Eye (tissue), 1 donor: ENCODE results near the gene IKBIP.
"Not testable (repeated sequence)": the region's sequence is repeated elsewhere in the genome, so short reads cannot be mapped to it uniquely, and the experiment has no call there.

ENCODE experiments used
- DNase-seq: peaks from one replicate; pipeline ENCODE4 v3.0.0-alpha.2; 2015

IKBIP gene

GRCh38 chr12:98635657-98636323 is 8.8 kb downstream of the IKBIP start:
- peak; percentile 18 for DNase-seq

DNA sequence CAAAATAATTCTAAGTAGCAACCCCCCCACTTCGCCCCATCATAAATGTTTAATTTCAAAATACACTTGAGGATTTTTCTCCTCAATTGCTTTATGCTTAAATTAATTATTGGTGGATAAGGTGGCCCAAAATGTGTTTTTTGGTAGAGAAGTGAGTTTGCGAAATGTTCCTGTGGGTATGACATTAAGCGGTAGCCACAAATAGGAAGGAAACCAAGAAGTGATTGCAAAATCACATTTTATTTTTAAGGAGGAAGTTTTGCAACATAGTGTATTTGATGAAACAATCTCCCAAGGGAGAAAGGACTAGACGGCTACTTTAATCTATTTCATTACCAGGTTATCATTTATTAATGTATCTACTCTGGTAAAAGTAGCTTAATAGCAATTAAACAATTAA is 25.6 kb downstream of the IKBIP start:
- DNase-seq, result no peak

- no peak for DNase-seq
Observed at GRCh38 chr12:98612696-98613334, 31.8 kb downstream of the IKBIP start.

- DNase-seq, result no peak
Observed at GRCh38 chr12:98610596-98610995, 34.0 kb downstream of the IKBIP start.

DNA sequence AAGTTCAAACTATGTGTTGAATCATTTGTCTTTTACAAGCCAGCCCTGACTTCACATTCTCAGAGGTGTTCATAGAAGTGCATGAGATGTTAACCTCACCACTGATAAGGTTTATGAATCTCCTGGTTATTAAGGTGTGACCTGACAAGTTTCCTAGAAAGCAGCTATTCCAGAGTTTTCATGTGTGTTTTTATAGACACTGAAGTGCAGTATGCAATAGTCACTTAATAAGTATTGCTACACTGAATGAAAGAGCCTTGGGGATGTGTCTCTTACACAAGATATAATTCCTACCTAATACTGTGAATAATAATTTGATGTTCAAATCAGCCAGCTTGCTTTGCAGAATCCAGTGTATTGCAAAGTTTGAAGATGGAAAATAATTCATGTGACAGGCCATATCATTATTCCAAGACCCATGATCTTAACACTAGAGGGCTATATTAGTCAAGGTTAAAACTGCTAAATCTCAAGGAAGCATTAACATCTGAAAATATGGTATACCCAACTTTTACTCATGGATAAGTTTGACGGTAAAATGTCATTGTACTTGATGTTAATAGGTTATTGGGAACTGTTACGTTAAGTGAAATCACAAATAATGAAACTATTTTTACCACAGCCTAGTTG is 38.1 kb downstream of the IKBIP start:
- no peak for DNase-seq

DNA sequence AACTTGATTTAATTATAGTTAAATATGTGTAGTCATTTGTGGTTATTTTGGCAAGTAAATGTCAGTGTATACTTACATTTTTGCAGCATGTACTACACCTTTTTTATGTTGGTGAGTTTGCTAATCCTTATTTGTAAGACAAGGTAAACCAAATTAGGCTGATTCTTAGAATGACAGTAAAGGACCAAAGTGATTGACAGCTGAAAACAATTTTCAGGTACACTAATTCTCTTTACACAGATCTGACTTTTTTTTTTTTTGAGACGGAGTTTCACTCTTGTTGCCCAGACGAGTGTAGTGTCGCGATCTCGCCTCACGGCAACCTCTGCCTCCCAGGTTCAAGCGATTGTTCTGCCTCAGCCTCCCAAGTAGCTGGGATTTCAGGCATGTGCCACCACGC is 42.7 kb downstream of the IKBIP start:
- no peak for DNase-seq

DNA sequence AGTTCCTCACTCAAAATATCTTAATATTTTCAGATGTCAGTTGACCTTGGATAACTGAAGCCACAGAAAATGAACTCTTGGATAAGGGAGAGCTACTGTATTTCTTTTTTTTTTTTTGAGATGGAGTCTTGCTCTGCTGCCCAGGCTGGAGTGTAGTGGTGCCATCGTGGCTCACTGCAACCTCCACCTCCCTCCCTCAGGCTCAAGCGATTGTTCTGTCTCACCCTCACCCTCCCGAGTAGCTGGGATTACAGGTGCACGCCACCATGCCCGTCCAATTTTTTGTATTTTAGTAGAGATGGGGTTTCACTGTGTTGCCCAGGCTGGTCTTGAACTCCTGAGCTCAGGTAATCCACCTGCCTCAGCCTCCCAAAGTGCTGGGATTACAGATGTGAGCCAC is 47.3 kb downstream of the IKBIP start:
- not testable (repeated sequence) for DNase-seq

DNA sequence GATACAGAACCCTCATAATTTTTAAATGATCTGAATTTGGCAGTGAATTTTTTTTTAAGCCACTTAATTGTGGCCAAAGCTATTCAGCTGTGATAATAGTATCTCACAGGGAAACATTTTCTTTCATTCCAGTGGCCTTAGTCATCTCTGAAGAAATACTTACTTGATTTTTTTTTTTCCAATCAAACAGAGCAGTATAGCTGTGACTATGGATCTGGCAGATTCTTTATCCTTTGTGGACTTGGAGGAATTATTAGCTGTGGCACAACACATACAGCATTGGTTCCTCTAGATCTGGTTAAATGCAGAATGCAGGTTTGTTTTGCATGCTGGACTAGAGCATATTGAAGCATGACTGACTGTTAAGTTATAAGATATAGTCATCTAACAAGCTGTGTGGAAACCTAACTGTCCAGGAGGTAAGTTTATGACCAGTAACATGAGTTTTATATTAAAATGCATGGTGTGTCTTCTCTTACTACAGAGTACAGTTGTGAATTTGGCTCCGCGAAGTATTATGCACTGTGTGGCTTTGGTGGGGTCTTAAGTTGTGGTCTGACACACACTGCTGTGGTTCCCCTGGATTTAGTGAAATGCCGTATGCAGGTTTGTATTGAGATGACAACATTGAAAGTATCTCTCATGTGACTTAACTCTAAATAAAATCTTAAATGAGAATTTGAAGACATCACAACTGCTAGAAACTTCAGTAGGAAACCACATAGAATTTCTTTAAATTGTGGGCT is 49.2 kb downstream of the IKBIP start:
- DNase-seq, result peak; percentile 36

DNA sequence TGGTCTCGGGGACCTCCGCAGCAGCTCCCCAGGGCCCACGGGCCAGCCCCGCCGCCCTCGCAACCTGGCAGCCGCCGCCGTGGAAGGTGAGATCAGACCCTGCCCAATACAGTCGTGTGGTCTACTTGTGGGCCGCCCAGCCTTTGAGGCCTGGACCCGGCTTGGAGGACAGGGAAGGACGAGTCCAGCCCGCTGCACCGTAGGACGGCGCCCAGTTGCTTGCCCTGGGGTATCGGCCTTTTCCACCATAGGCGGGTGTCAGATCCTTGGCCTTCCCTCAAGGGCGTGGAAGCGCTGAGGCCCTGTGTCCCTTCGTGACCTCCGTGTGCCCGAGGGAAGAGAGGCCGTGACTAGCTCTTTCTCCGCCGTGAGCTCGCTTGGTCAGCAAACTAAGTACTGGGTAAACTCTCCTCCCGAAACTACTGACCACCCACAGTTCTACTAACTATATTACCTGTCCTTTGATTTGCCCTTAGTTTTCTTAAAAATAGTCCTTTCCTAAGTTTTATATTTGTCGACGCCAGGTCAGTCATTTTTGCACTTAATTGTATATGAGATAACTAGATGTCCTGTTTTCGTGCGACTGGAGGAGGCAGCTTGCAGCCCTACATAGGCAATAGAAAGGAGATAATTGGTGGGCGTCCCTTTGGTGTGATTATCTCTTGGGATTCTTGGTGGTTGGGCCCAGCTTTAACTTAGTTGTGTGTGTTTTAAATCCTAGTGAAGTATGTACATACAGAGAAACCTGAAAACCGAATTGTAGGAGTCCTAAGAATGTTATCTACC is 50.3 kb downstream of the IKBIP start:
- DNase-seq, result peak; percentile 66

- DNase-seq, result peak; percentile 99
Observed at GRCh38 chr12:98593351-98594049, 51.1 kb downstream of the IKBIP start, which contains the start of gene SLC25A3. Gene SLC25A3, plus strand, starts transcription at chr12:98593686. Its CDS starts 293 bp downstream, at chr12:98593979.

DNA sequence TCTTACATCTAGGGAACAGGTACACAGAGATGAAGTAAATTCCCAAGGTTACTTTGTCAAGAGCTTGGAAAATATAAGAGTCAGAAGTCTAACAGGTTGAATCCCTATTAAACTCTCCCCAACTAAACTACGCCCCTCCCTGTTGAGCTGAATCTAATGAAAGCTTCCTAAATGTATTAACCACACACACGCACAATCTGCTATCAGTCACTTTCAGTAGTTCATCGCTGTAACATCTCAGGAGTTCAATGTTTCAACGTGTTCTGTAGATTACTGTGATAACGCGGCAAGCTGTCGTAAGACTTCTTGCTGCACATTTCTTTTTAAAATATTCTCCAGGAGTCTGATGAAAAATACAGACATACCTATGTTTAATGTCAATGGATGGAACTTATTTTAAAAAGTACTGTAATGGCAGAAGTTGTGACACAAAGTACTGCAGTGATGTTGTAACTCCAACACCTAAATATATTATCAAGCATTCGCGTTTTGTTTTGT is 51.7 kb downstream of the IKBIP start:
- no peak for DNase-seq

- no peak for DNase-seq
Observed at GRCh38 chr12:98591209-98591608, 53.4 kb downstream of the IKBIP start.

GRCh38 chr12:98587084-98587483 is 57.5 kb downstream of the IKBIP start:
- DNase-seq, result no peak

- DNase-seq, result no peak
Observed at GRCh38 chr12:98582093-98582492, 62.5 kb downstream of the IKBIP start.

DNA sequence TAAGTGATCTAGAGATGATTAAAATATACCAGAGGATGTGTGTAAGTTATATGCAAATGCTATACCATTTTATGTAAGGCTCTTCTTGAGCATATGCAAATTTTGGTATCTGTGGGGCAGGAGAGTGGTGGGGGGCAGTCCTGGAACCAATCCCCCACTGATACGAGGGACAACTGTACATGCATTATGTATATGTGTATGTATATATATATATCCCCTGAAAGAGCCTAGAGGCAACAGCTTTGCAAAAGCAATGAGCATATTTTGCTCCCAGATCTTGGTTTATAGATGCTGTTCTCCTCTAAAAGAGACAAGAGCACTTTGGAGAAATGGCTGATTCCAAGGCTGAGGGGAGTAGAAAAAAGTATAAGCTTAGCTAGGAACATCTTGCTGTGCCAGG is 63.5 kb downstream of the IKBIP start:
- DNase-seq, result no peak

DNA sequence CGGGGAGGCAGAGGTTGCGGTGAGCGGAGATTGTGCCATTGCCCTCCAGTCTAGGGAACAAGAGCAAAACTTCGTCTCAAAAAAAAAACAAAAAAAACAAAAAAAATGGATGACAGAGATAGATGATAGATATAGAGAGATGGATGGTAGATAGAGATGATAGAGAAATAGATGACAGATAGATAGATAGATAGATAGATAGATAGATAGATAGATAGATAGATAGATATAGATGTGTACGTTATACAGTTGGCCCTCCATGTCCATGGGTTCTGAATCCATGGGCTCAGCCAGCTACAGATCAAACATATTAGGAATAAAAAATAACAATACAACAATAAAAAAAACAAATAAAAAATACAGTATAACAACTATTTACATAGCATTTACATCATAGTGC is 63.9 kb downstream of the IKBIP start:
- DNase-seq, result no peak

- no peak for DNase-seq
Observed at GRCh38 chr12:98579835-98580234, 64.8 kb downstream of the IKBIP start.

- no peak for DNase-seq
Observed at GRCh38 chr12:98579347-98579746, 65.2 kb downstream of the IKBIP start.

GRCh38 chr12:98578821-98579220 is 65.8 kb downstream of the IKBIP start:
- no peak for DNase-seq

- no peak for DNase-seq
Observed at GRCh38 chr12:98578392-98578791, 66.2 kb downstream of the IKBIP start.

DNA sequence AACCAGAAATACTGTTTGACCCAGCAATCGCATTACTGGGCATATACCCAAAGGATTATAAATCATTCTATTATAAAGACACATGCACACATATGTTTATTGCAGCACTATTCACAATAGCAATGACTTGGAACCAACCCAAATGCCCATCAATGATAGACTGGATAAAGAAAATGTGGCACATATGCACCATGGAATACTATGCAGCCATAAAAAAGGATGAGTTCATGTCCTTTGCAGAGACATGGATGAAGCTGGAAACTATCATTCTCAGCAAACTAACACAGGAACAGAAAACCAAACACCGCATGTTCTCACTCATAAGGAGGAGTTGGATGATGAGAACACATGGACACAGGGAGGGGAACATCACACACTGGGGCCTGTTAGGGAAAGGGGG is 67.8 kb downstream of the IKBIP start:
- DNase-seq, result not testable (repeated sequence)

GRCh38 chr12:98575013-98575412 is 69.6 kb downstream of the IKBIP start:
- DNase-seq, result no peak
